GM19467 (cell line): ENCODE data around the gene GRIK1.

ENCODE experiments used
- ATAC-seq: cut with Tn5 transposase; IDR thresholded peaks from one replicate; pipeline ENCODE4 v1.9.1; 2021; ENCODE audit warnings: mild to moderate bottlenecking, moderate library complexity; ENCODE audit not compliant: unreplicated experiment

GRIK1 gene

GRCh38 chr21:29557931-29558725 is 381.7 kb downstream of the GRIK1 start:
- no peak for ATAC-seq

GRCh38 chr21:29557200-29557599 is 382.6 kb downstream of the GRIK1 start:
- no peak for ATAC-seq

GRCh38 chr21:29555601-29556000 is 384.2 kb downstream of the GRIK1 start:
- ATAC-seq: no peak

GRCh38 chr21:29550205-29550604 is 389.6 kb downstream of the GRIK1 start:
- ATAC-seq: no peak

GRCh38 chr21:29549614-29550013 is 390.2 kb downstream of the GRIK1 start:
- no peak for ATAC-seq

GRCh38 chr21:29547998-29548397 is 391.8 kb downstream of the GRIK1 start:
- ATAC-seq: no peak

- ATAC-seq: no peak
Observed at GRCh38 chr21:29546071-29546470, 393.7 kb downstream of the GRIK1 start.

- no peak for ATAC-seq
Observed at GRCh38 chr21:29540289-29540688, 399.5 kb downstream of the GRIK1 start.

- no peak for ATAC-seq
Observed at GRCh38 chr21:29538115-29538514, 401.7 kb downstream of the GRIK1 start.

GRCh38 chr21:29534448-29534847 is 405.3 kb downstream of the GRIK1 start:
- ATAC-seq: no peak

- no peak for ATAC-seq
Observed at GRCh38 chr21:29529139-29529538, 410.7 kb downstream of the GRIK1 start.

GRCh38 chr21:29526545-29526944 is 413.3 kb downstream of the GRIK1 start:
- ATAC-seq: no peak

GRCh38 chr21:29524055-29524454 is 415.7 kb downstream of the GRIK1 start:
- no peak for ATAC-seq

- ATAC-seq: no peak
Observed at GRCh38 chr21:29523646-29524045, 416.1 kb downstream of the GRIK1 start.

GRCh38 chr21:29521872-29522271 is 417.9 kb downstream of the GRIK1 start:
- no peak for ATAC-seq

- ATAC-seq: no peak
Observed at GRCh38 chr21:29520171-29520570, 419.6 kb downstream of the GRIK1 start.

GRCh38 chr21:29514652-29515247 is 425.0 kb downstream of the GRIK1 start:
- ATAC-seq: no peak

- no peak for ATAC-seq
Observed at GRCh38 chr21:29513535-29513934, 426.3 kb downstream of the GRIK1 start.

- no peak for ATAC-seq
Observed at GRCh38 chr21:29511096-29511495, 428.7 kb downstream of the GRIK1 start.

GRCh38 chr21:29509121-29509520 is 430.7 kb downstream of the GRIK1 start:
- ATAC-seq: no peak

GRCh38 chr21:29508301-29508700 is 431.5 kb downstream of the GRIK1 start:
- no peak for ATAC-seq

GRCh38 chr21:29506947-29507346 is 432.8 kb downstream of the GRIK1 start:
- ATAC-seq: no peak

- ATAC-seq: no peak
Observed at GRCh38 chr21:29506214-29506613, 433.6 kb downstream of the GRIK1 start.
